OCI-LY3 (cell line): ENCODE results near the gene COL1A1.

Source experiments
- H2AFZ ChIP-seq: fragments of 200-600, 300-600 bp; shearing (Covaris generic); 2 replicates; pipeline ENCODE4 v1.6.0; 2014; ENCODE audit warnings: antibody characterized with exemption, low read depth, low read length
- H3K27ac ChIP-seq: fragments of 200-600, 300-600 bp; sonication (generic); 2 replicates; pipeline ENCODE4 v1.5.1; 2014; ENCODE audit warnings: mild to moderate bottlenecking, low read length, moderate library complexity, mixed read lengths
- H3K27me3 ChIP-seq: fragments of 200-600, 300-600 bp; sonication (generic); 2 replicates; pipeline ENCODE4 v1.6.1; 2014; ENCODE audit warnings: low read depth, low read length, mixed read lengths
- H3K36me3 ChIP-seq: fragments of 200-600, 300-600 bp; sonication (generic); replicated peaks from 2 replicates; pipeline ENCODE3; 2014; ENCODE audit warnings: low read depth, low read length, mixed read lengths
- H3K4me1 ChIP-seq: fragments of 300-600, 200-600 bp; sonication (generic); 2 replicates; pipeline ENCODE4 v1.6.1; 2014; ENCODE audit warnings: low read length, mixed read lengths
- H3K4me2 ChIP-seq: fragments of 200-600, 300-600 bp; sonication (generic); 2 replicates; pipeline ENCODE4 v1.6.1; 2014; ENCODE audit warnings: low read length, mixed read lengths
- H3K4me3 ChIP-seq: fragments of 300-600, 200-600 bp; sonication (generic); 2 replicates; pipeline ENCODE4 v1.5.1; 2014; ENCODE audit warnings: antibody characterized with exemption, mild to moderate bottlenecking, low read length, moderate library complexity
- H3K79me2 ChIP-seq: fragments of 300-600, 200-600 bp; shearing (Covaris generic); 2 replicates; pipeline ENCODE4 v1.6.1; 2014; ENCODE audit warnings: mild to moderate bottlenecking, low read length, mixed read lengths
- H3K9ac ChIP-seq: fragments of 300-600, 200-600 bp; shearing (Covaris generic); 2 replicates; pipeline ENCODE4 v1.6.0; 2014; ENCODE audit warnings: mild to moderate bottlenecking, low read length, moderate library complexity
- H3K9me3 ChIP-seq: fragments of 200-600, 300-600 bp; shearing (Covaris generic); 2 replicates; pipeline ENCODE4 v1.6.1; 2014; ENCODE audit warnings: low read length, mixed read lengths; ENCODE audit not compliant: insufficient read depth
- H4K20me1 ChIP-seq: fragments of 200-600, 300-600 bp; sonication (generic); 2 replicates; pipeline ENCODE4 v1.6.1; 2016; ENCODE audit warnings: low read length, mixed read lengths; ENCODE audit not compliant: insufficient read depth
- CTCF ChIP-seq: fragments of 200-600, 300-600 bp; sonication (generic); IDR thresholded peaks from 2 replicates; pipeline ENCODE4 v1.5.1; 2014; ENCODE audit warnings: antibody characterized with exemption, low read length, low read depth
- EZH2phosphoT487 ChIP-seq: fragments of 200-600 bp; shearing (Covaris generic); IDR thresholded peaks from 2 replicates; pipeline ENCODE4 v1.6.1; 2018; ENCODE audit warnings: antibody characterized with exemption, mixed run types, low read depth

The COL1A1 gene

GRCh38 chr17:50146927-50147665 lies 54.3 kb downstream of the COL1A1 start:
- Histone ChIP-seq H4K20me1 (peaks cover 51% of the 10 kb centered on the region), H3K27me3 (no peaks in the 10 kb centered on the region), H3K4me2 (peak overlapping the region; percentile 95), H3K27ac (peak overlapping the region; percentile 98), H3K4me1 (peaks cover 46% of the 10 kb centered on the region), H3K36me3 (peaks cover 77% of the 10 kb centered on the region), H3K4me3 (peak overlapping the region; percentile 93), H3K79me2 (peaks cover 97% of the 10 kb centered on the region), H3K9ac (peak overlapping the region; percentile 99), H2AFZ (no peak overlapping the region), H3K9me3 (no peaks in the 10 kb centered on the region)
- no peak for TF ChIP-seq CTCF
- TF ChIP-seq EZH2phosphoT487 = no peak

- Histone ChIP-seq H3K4me1 (peaks cover 51% of the 10 kb centered on the region), H3K9me3 (no peaks in the 10 kb centered on the region), H2AFZ (no peak overlapping the region), H3K4me3 (peak overlapping the region; percentile 93), H3K27ac (peak overlapping the region; percentile 98), H3K4me2 (peak overlapping the region; percentile 95), H3K9ac (peak overlapping the region; percentile 99), H3K79me2 (peaks cover 98% of the 10 kb centered on the region), H3K36me3 (peaks cover 83% of the 10 kb centered on the region), H4K20me1 (peaks cover 58% of the 10 kb centered on the region), H3K27me3 (no peaks in the 10 kb centered on the region)
- TF ChIP-seq EZH2phosphoT487 = no peak
- TF ChIP-seq CTCF = no peak
Measured at GRCh38 chr17:50146230-50146926, 55.1 kb downstream of the COL1A1 start.

GRCh38 chr17:50145532-50146229 lies 55.8 kb downstream of the COL1A1 start:
- H3K9me3 ChIP-seq = no peaks in the 10 kb centered on the region
- TF ChIP-seq EZH2phosphoT487 = no peak
- no peak for TF ChIP-seq CTCF
- H3K27ac ChIP-seq = peak overlapping the region; percentile 98
- peaks cover 58% of the 10 kb centered on the region for H3K4me1 ChIP-seq
- peak overlapping the region; percentile 93 for H3K4me3 ChIP-seq
- H3K4me2 ChIP-seq = peak overlapping the region; percentile 95
- peaks cover 99% of the 10 kb centered on the region for H3K79me2 ChIP-seq
- no peak overlapping the region for H2AFZ ChIP-seq
- H3K9ac ChIP-seq = peak overlapping the region; percentile 99
- H3K36me3 ChIP-seq = peaks cover 88% of the 10 kb centered on the region
- peaks cover 65% of the 10 kb centered on the region for H4K20me1 ChIP-seq
- H3K27me3 ChIP-seq = no peaks in the 10 kb centered on the region
